SIG-M5 treated with dmso at 0.1 percent for 504 hours (cell line): Measurements from ENCODE around the gene CEMP1.

ENCODE experiments used
- DNase-seq: peaks from one replicate; lab custom pipeline; 2025; ENCODE audit not compliant: unreplicated experiment; lab: John Stamatoyannopoulos, UW

Gene CEMP1

DNA sequence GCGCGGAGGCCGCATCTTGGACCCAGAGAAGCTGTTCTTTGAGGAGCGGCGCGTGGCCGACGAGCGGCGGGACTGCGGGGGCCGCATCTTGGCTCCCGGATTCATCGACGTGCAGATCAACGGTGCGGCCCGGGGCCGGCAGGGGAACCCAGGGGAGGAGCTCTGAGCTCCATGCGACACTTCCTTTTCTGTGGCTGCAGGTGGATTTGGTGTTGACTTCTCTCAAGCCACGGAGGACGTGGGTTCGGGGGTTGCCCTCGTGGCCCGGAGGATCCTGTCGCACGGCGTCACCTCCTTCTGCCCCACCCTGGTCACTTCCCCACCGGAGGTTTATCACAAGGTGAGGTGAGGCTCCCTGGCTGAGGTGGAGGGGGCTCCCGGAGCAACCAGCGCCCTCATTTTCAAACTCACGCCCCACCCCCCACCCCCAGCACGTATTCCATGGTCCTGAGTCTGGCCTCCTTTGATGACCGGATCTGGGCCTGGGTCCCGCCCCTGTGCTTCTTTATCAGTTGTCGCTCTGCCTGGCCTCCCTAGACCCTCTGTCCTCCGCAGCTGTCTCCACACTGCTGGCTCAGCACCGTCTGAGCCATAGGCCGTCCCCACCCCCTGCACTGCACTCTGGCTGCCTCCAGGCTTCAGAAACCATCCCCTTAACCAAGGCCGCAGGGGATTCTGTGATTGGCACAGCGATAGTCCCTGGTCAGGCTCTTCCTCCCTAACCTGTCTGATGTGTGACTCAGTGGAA, 10.2 kb downstream of the CEMP1 start:
- DNase-seq, result peak; percentile 52

DNA sequence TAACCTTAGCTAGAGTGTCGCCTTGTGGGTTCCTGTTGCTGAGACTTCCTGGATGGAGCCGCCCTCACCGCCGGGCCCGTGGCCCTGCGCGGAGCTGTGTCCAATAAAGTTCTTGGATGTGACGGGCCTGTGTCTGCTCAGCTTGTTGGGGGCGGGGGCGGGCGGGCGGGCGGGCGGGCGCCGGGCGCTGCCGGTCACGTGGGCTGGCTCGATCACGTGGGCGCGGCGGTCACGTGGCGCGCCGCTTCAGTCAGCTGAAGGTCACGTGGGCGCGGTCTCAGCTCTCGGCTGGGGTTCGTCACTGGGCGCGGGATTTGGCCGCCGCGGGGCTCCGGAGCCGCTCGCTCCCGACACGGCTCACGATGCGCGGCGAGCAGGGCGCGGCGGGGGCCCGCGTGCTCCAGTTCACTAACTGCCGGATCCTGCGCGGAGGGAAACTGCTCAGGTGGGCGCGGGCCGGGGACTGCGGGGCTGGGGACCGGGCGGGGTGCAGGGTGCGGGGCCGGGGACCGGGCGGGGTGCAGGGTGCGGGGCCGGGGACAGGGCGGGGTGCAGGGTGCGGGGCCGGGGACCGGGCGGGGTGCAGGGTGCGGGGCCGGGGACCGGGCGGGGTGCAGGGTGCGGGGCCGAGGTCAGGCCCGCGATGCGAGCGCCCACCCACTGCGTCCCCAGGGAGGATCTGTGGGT, 11.0 kb downstream of the CEMP1 start, which contains the start of gene AMDHD2:
Gene AMDHD2 (plus strand): TSS at position 275 of the 687 bp plus-strand sequence. CDS start 88 bp downstream, at position 363.
- DNase-seq, result peak; percentile 88

GRCh38 chr16:2519711-2520080, 11.5 kb downstream of the CEMP1 start:
- no peak for DNase-seq

- no peak for DNase-seq
Observed at GRCh38 chr16:2518823-2519710, 12.1 kb downstream of the CEMP1 start.

- DNase-seq, result no peak
Observed at GRCh38 chr16:2517954-2518605, 13.1 kb downstream of the CEMP1 start.

DNA sequence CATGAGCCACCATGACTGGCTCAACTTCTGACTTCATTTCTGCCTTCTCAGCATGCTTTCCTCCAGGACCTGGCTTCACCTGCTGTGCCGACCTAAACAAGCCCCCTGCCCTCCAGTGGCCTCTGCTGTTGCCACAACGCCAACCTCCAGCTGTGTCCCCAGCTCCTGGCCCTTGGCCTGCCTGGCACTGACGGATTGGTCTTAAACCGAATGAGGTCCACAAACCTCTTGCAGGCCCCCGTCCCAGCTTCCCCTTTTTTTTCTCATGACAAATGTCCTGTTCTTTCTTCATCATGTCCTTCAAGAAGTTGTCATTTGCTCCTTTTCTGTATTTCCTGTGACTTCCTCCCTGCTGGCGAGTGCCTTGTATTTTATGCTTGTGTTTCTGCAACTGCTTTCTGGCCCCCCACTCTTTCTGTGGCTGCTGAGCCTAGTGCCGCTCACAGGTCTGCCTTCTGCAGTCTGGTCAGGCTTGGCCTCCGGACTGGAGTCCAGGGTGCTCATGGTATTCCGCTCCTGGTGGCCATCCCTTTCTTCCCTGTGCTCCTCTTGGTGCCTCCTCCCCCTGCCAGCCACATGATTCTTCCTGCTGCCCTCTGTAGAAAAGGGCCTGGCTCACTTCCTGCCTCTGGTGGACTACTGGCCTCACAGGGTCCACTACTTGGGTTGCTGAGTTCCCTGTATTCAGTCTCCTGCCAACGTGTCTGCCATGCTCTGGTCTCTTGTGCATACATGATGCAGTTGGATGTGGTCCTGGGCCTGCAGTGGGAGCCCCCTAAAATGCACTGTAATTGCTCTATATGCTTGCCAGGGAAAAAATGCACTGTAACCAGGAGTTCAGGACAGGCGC, 14.6 kb downstream of the CEMP1 start:
- peak; percentile 89 for DNase-seq

GRCh38 chr16:2515180-2515851, 15.9 kb downstream of the CEMP1 start:
- DNase-seq, result peak; percentile 63

GRCh38 chr16:2514333-2515179, 16.7 kb downstream of the CEMP1 start:
- DNase-seq, result no peak

GRCh38 chr16:2513405-2514332, 17.5 kb downstream of the CEMP1 start, which contains the start of gene ATP6V0C:
ATP6V0C (plus strand) TSS chr16:2513952; CDS start chr16:2514104, 152 bp downstream.
- peak; percentile 68 for DNase-seq

- DNase-seq, result no peak
Observed at GRCh38 chr16:2512735-2513404, 18.3 kb downstream of the CEMP1 start.

GRCh38 chr16:2511996-2512734, 19.0 kb downstream of the CEMP1 start:
- DNase-seq, result no peak

GRCh38 chr16:2511128-2511800, 19.9 kb downstream of the CEMP1 start:
- no peak for DNase-seq

DNA sequence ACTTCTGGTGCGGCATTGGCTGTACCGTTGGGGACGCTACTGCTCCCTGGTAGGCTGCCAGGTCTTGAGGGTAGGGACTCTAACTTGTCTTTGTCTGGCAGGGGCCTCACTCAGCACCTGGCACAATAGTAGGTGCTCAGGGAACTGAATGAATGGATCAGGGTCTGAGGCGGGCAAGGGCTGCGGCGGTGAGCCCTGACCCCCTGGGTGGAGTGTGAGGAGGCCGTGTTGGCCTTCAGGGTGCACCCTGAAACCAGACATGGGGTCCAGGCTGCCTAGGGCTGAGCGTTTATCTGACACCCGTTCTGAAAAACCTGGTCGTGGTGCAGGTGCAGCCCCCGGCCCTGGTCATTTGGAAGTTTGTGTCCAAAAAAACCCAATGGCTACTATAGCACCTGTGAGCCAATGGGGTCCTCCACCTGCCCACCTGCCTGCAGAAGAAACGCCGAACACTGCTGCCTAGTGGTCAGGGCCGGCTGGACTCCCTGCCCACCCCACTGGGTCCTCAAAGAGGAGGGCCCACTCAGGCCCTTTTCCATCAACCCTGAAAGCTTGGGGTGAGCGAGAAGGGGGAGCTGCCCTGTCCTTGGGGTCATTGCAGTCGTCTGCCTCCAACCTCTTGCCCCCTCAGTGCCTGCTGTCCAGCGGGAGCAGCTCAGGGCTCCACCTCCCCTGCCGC, 22.3 kb downstream of the CEMP1 start:
- no peak for DNase-seq

DNA sequence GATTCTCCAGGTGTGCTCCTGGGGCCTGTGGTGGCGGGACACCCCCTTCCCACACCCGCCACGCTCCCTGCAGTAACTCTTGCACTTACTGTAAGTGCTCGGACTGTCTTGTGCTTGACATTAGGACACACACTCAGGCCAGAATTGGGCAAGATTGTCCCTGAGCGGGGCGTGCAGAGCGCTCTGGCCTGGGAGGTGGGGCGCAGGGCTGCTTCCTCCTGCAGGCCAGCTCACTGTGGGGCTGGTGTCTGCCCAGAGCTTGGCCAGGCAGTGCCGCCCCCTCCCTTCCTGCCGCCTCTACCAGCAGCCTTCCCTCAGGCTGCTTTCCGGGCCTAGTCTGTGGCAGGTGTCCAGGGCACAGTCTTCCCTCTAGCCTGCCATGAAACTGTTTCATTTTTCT, 23.5 kb downstream of the CEMP1 start:
- no peak for DNase-seq

DNA sequence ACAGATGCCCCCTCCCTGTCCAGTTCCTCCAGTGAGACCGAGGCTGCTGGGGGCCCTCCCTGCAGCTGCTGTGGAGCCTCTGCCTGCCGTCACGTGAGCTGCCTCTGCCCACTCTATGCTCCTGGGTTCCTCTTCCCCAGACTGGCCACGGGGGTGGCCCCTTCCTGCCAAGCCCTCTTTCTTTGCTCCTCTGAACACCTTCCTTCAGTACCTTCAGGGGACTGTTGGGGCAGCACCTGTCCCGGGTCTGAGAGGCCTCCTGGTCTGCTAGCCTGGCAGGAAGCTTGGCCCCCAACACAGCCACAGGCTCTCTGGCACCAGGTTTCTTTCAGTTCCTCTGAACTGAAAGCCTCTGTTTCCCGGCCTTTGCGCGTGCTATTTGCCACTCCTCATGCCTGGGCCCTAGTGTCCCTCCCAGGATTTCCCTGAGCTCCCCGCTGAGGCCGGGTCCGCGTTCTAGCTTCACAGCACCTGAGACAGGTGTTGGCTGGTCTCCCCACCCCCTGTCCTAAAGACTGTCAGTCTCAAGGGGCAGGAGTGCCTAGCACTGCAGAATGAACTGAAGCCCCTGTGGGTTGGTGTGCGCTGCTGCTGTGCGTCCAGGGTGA, 24.1 kb downstream of the CEMP1 start:
- DNase-seq, result no peak
